HepG2 (cell line): Measurements from ENCODE around the gene BAG5. TPM values are rescaled to one million over a fixed set of nuclear protein-coding genes. Genes with fewer than 3 reads are reported as not detected.

Experiments used
- ATAC-seq: fragments of 200-7000 bp; cut with Tn5 transposase; 3 replicates; pipeline ENCODE4 v1.9.1; 2020; ENCODE audit warnings: mild to moderate bottlenecking, moderate library complexity
- BruUV-seq: library from RNA; stranded (reverse); fragments of 400-500 nt; replicated peaks from 2 replicates; lab custom pipeline; 2021; lab: Mats Ljungman, UMichigan
- CTCF ChIA-PET: fragments of 300-600 bp; formaldehyde crosslinking; extraction: SDS; loops from one replicate; lab custom pipeline; 2021; ENCODE audit warnings: low total read pairs, inconsistent platforms, low intra/inter-chr PET ratio; lab: Yijun Ruan, JAX
- POLR2A ChIA-PET: fragments of 350-600 bp; sonication (Branson Sonifier 250); formaldehyde crosslinking; loops from one replicate; lab custom pipeline; 2020; ENCODE audit warnings: antibody characterized with exemption, inconsistent platforms; lab: Yijun Ruan, JAX
- DNase-seq: peaks from one replicate; pipeline ENCODE4 v3.0.0-alpha.2; 2015; ENCODE audit warnings: low spot score
- FAIRE-seq: peaks from 3 replicates; lab custom pipeline; 2011; peaks lifted over from hg19 to GRCh38; lab: Jason Lieb, UNC
- H2AFZ ChIP-seq: one replicate; pipeline ENCODE4 v1.6.1; 2011; ENCODE audit warnings: low read length, inconsistent platforms
- H3K27ac ChIP-seq: fragments of 300-600 bp; 3 replicates; pipeline ENCODE4 v1.8.0; 2011; ENCODE audit warnings: mixed run types, mild to moderate bottlenecking, mixed read lengths, low read length, inconsistent platforms; ENCODE audit not compliant: insufficient read depth; ENCODE audit errors: extremely low read length
- H3K27me3 ChIP-seq, 2 experiments: fragments of 200-600 bp in 1 of 2; 2 replicates in 1 of 2; 3 replicates in 1 of 2; pipeline versions ENCODE4 v1.6.0 to v1.8.0; 2011; ENCODE audit warnings: low read length in 2 of 2, mild to moderate bottlenecking in 2 of 2, moderate library complexity in 2 of 2, inconsistent platforms in 1 of 2; ENCODE audit not compliant: insufficient read depth in 2 of 2, control insufficient read depth in 1 of 2
- H3K36me3 ChIP-seq, 2 experiments: fragments of 200-600 bp in 1 of 2; replicated peaks in 1 of 2; 2 replicates in 1 of 2; 3 replicates in 1 of 2; pipeline versions ENCODE4 v1.5.1 to v1.8.0; 2011; ENCODE audit warnings: low read length in 2 of 2, inconsistent platforms in 1 of 2; ENCODE audit not compliant: insufficient read depth in 2 of 2, control insufficient read depth in 1 of 2
- H3K4me1 ChIP-seq: 2 replicates; pipeline ENCODE4 v1.5.1; 2012; ENCODE audit warnings: low read length, inconsistent platforms; ENCODE audit not compliant: insufficient read depth
- H3K4me2 ChIP-seq: 2 replicates; pipeline ENCODE4 v1.6.0; 2011; ENCODE audit warnings: low read depth, low read length, inconsistent platforms
- H3K4me3 ChIP-seq, 3 experiments: fragments of 200-600 bp in 1 of 3; sonication (generic), shearing (Covaris generic) in 1 of 3; replicated peaks in 1 of 3; 2 replicates each; pipeline ENCODE4 v1.5.1; 2011 to 2016; ENCODE audit warnings: low read length in 3 of 3, inconsistent platforms in 2 of 3, low read depth in 2 of 3, mild to moderate bottlenecking in 2 of 3, control low read depth in 1 of 3, mixed read lengths in 1 of 3; ENCODE audit not compliant: insufficient read depth in 1 of 3
- H3K79me2 ChIP-seq: one replicate; pipeline ENCODE4 v1.6.1; 2011; ENCODE audit warnings: low read length, inconsistent platforms; ENCODE audit not compliant: insufficient read depth
- H3K9ac ChIP-seq: 2 replicates; pipeline ENCODE4 v1.6.0; 2011; ENCODE audit warnings: mild to moderate bottlenecking, low read depth, low read length, inconsistent platforms; ENCODE audit not compliant: insufficient read depth
- H3K9me3 ChIP-seq: 2 replicates; pipeline ENCODE4 v1.5.1; 2012; ENCODE audit warnings: mild to moderate bottlenecking, low read length
- H4K20me1 ChIP-seq: 2 replicates; pipeline ENCODE4 v1.6.0; 2011; ENCODE audit warnings: inconsistent platforms, mild to moderate bottlenecking, low read length, moderate library complexity; ENCODE audit not compliant: insufficient read depth
- AGO2 ChIP-seq: fragments of 200-400 bp; formaldehyde crosslinking; optimal IDR thresholded peaks from 2 replicates; pipeline ENCODE3; 2017; ENCODE audit warnings: mild to moderate bottlenecking, low read depth, low read length, moderate library complexity
- SPEN ChIP-seq: sonication (generic); formaldehyde crosslinking; IDR thresholded peaks from 2 replicates; pipeline ENCODE4 v1.5.1; 2020; ENCODE audit warnings: low read depth, mild to moderate bottlenecking, missing genetic modification reagents
- ZFY ChIP-seq: sonication (generic); formaldehyde crosslinking; IDR thresholded peaks from 2 replicates; pipeline ENCODE4 v1.4.0; 2020; ENCODE audit warnings: missing genetic modification reagents
- ZNF17 ChIP-seq: sonication (generic); formaldehyde crosslinking; IDR thresholded peaks from 2 replicates; pipeline ENCODE4 v1.5.0; 2020; ENCODE audit warnings: mild to moderate bottlenecking, missing genetic modification reagents
- WGBS: methylation state at CpG from one replicate; pipeline ENCODE4 v1.1.6; 2017; ENCODE audit warnings: low lambda C conversion rate; 5-methylcytosine and 5-hydroxymethylcytosine counted together
- in situ Hi-C: cut with HindIII; loops from 2 replicates; pipeline ENCODE4 v1.10.0; 2017; ENCODE audit warnings: low pct_unique_long_range_greater_than_20kb; ENCODE audit not compliant: extremely low pct_ligation_motif_present
- intact Hi-C: fragments of 100-400 bp; cut with micrococcal nuclease; formaldehyde crosslinking; loops from one replicate; pipeline ENCODE4 v1.10.0; 2022; ENCODE audit not compliant: unreplicated experiment
- polyA plus RNA-seq, 8 experiments: library from polyadenylated mRNA; depleted of rRNA in 3 of 8; stranded (reverse) in 7 of 8; unstranded in 1 of 8; fragments of >200 nt; fragmentation: Illumina TruSeq in 4 of 8; extraction: Trizol in 4 of 8; gene quantifications; 2 replicates each; pipeline versions ENCODE4 v1.2.1 to v1.2.3, GENCODE V29; 2011 to 2016; ENCODE audit warnings: low read depth in 4 of 8, missing spikeins in 1 of 8, mixed read lengths in 1 of 8; ENCODE audit not compliant: insufficient read depth in 1 of 8
- total RNA-seq, 5 experiments: library from RNA; depleted of rRNA; stranded (reverse); fragments of >200 nt; fragmentation: Illumina TruSeq; extraction: Trizol; gene quantifications; 2 replicates each; pipeline ENCODE4 v1.2.3, GENCODE V29; 2016; ENCODE audit warnings: low read depth in 1 of 5
- TF ChIP-seq, protein P1 (sequence below): sonication (generic); formaldehyde crosslinking; IDR thresholded peaks from 2 replicates; pipeline ENCODE4 v1.4.0; 2020; ENCODE audit warnings: missing genetic modification reagents
- TF ChIP-seq, protein P2 (sequence below): sonication (generic); formaldehyde crosslinking; IDR thresholded peaks from 2 replicates; pipeline ENCODE4 v1.5.0; 2020; ENCODE audit warnings: mild to moderate bottlenecking, missing genetic modification reagents, moderate library complexity

BAG5 gene
- total and polyA plus RNA-seq, 2 of the 13 experiments (the other 11 are each of a cell fraction or from before 2014, with no cell fraction given) = 3.5 to 21.0 TPM

DNA sequence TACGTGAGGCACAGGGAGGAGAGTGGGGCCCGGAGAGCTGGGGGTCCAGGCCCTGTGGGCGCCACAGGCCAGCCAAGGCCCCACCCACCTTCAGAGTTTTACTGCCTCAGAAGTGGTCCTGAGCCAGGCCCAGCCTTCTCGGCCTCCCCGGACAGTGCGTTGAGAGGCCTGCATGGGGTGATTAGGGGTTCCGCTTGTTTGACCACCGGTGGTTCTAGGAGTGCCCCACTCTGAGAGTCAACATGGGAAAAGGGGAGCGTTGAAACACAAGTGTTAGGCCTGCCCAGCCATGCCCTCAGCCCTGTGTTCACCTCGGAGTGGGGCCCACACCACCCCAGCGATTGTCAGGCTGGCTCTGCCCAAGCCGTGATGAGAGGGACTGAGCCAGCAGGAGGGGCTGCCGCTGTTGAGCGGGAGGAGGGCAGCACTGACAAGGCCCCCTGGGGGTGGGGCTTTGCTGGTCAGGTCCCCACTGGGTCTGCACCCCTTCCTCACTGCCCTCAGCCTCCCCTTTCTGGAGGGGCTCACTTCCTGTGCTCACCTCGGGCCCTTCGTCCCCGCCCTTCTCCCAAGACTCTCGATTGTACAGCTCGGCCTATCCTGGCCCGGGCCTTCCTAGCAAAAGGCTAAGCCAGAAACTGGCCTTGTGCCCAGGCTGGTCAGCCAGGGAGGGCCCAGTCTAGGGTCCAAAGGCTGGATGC, 44.6 kb downstream of the BAG5 start (continued):
- peak; percentile 66; the same call in 1 of the 2 replicates for TF ChIP-seq SPEN (CRISPR knock-in tag)
- TF ChIP-seq, protein P1, sequence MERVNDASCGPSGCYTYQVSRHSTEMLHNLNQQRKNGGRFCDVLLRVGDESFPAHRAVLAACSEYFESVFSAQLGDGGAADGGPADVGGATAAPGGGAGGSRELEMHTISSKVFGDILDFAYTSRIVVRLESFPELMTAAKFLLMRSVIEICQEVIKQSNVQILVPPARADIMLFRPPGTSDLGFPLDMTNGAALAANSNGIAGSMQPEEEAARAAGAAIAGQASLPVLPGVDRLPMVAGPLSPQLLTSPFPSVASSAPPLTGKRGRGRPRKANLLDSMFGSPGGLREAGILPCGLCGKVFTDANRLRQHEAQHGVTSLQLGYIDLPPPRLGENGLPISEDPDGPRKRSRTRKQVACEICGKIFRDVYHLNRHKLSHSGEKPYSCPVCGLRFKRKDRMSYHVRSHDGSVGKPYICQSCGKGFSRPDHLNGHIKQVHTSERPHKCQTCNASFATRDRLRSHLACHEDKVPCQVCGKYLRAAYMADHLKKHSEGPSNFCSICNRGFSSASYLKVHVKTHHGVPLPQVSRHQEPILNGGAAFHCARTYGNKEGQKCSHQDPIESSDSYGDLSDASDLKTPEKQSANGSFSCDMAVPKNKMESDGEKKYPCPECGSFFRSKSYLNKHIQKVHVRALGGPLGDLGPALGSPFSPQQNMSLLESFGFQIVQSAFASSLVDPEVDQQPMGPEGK (CRISPR knock-in tag) = 0 out of 2 replicates have a peak, but pooled peaks have one; percentile 23
- peak; percentile 27; the same call in 1 of the 2 replicates for TF ChIP-seq ZFY (CRISPR knock-in tag)
- TF ChIP-seq, protein P2, sequence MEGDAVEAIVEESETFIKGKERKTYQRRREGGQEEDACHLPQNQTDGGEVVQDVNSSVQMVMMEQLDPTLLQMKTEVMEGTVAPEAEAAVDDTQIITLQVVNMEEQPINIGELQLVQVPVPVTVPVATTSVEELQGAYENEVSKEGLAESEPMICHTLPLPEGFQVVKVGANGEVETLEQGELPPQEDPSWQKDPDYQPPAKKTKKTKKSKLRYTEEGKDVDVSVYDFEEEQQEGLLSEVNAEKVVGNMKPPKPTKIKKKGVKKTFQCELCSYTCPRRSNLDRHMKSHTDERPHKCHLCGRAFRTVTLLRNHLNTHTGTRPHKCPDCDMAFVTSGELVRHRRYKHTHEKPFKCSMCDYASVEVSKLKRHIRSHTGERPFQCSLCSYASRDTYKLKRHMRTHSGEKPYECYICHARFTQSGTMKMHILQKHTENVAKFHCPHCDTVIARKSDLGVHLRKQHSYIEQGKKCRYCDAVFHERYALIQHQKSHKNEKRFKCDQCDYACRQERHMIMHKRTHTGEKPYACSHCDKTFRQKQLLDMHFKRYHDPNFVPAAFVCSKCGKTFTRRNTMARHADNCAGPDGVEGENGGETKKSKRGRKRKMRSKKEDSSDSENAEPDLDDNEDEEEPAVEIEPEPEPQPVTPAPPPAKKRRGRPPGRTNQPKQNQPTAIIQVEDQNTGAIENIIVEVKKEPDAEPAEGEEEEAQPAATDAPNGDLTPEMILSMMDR (CRISPR knock-in tag) = peak; percentile 9; the same call in 1 of the 2 replicates

DNA sequence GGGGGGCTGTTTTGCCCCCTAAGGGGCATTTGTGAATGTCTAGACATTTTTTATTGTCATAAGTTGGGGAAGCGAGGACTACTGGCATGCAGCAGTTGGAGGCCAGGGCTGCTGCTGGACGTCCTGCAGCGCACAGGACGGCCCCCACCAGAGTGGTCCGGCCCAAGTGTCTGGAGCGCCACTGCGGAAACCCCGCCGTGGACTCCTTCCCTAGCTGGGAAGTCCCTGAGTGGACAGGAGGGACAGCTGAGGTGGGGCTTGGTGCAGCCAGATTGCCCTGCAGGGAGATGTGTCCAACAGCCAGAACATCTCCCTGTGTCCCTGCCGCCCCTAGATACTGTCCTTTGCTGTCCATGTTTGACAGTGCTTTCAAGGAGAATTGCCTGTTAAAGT, 45.3 kb downstream of the BAG5 start:
- no peaks in the 10 kb centered on the region for H3K9me3 ChIP-seq
- H4K20me1 ChIP-seq = no peaks in the 10 kb centered on the region
- CTCF ChIA-PET = interaction anchor here (3.0 kb wide), 1 partner anchor 29 kb away, joined by 38 read pairs; no protein-coding TSS in a partner anchor
- POLR2A ChIA-PET = interaction anchor here (1.2 to 3.1 kb wide), 3 partner anchors 11 to 24 kb away, joined by 3 to 24 read pairs (median 7); partner anchors contain the start of gene TRMT61A
- no peak overlapping the region for H3K9ac ChIP-seq
- H3K4me2 ChIP-seq = peak overlapping the region; percentile 73; the same call in 1 of the 2 replicates
- DNase-seq (no peak), ATAC-seq (no peak), FAIRE-seq (no peak)
- H3K36me3 ChIP-seq = peaks cover 0 to 10% of the 10 kb centered on the region in 2 experiments; a peak in 3 of 5 replicates
- in situ Hi-C loops = no loop called here
- H3K4me1 ChIP-seq = peaks cover 44% of the 10 kb centered on the region
- intact Hi-C loops = no loop called here
- no peak overlapping the region for H3K4me3 ChIP-seq
- WGBS = 64% methylated on average over 5 of the region's 10 CpGs
- no peak overlapping the region for H3K27ac ChIP-seq
- BruUV-seq = no TSS peak
- H3K27me3 ChIP-seq = no peaks in the 10 kb centered on the region
- peaks cover 3% of the 10 kb centered on the region for H3K79me2 ChIP-seq
- TF ChIP-seq AGO2 (peak; percentile 8), ZNF17 (CRISPR knock-in tag) (no peak)
- H2AFZ ChIP-seq = no peak overlapping the region
